Endothelial cell of umbilical vein (primary cell): ENCODE results near the gene RNASE8. TPM values are rescaled to one million over a fixed set of nuclear protein-coding genes. Genes with fewer than 3 reads are reported as not detected.

ENCODE experiments used
- BruUV-seq: library from RNA; stranded (reverse); fragments of 400-500 nt; replicated peaks from 2 replicates; lab custom pipeline; 2021; lab: Mats Ljungman, UMichigan
- CTCF ChIA-PET: fragments of 300-600, 350-600 bp; sonication (Branson Sonifier 250); formaldehyde crosslinking; loops from one replicate; lab custom pipeline; 2021; ENCODE audit warnings: antibody characterized with exemption, inconsistent platforms; lab: Charles Lee
- POLR2A ChIA-PET: fragments of 300-600, 350-600 bp; sonication (Branson Sonifier 250); formaldehyde crosslinking; loops from one replicate; lab custom pipeline; 2021; ENCODE audit warnings: antibody characterized with exemption, inconsistent platforms; lab: Charles Lee
- DNase-seq: peaks from one replicate; pipeline ENCODE4 v3.0.0-alpha.2; 2011; ENCODE audit warnings: low read depth, low spot score
- FAIRE-seq: peaks from 2 replicates; lab custom pipeline; 2011; peaks lifted over from hg19 to GRCh38; lab: Jason Lieb, UNC
- H2AFZ ChIP-seq: 2 replicates; pipeline ENCODE4 v1.6.0; 2012; ENCODE audit warnings: low read depth, low read length, control low read depth, inconsistent platforms
- H3K27ac ChIP-seq: 2 replicates; pipeline ENCODE4 v1.5.1; 2011; ENCODE audit warnings: low read depth, mild to moderate bottlenecking, control low read depth, low read length, moderate library complexity; ENCODE audit not compliant: insufficient read depth
- H3K27me3 ChIP-seq, 2 experiments: 2 replicates each; pipeline versions ENCODE4 v1.6.0 to v1.6.1; 2011; ENCODE audit warnings: low read length in 2 of 2, mixed read lengths in 1 of 2; ENCODE audit not compliant: control insufficient read depth in 2 of 2, insufficient read depth in 2 of 2
- H3K36me3 ChIP-seq, 2 experiments: 2 replicates in 1 of 2; 3 replicates in 1 of 2; pipeline ENCODE4 v1.5.1; 2011; ENCODE audit warnings: low read length in 2 of 2, mild to moderate bottlenecking in 1 of 2, moderate library complexity in 1 of 2; ENCODE audit not compliant: control insufficient read depth in 2 of 2, insufficient read depth in 2 of 2; ENCODE audit errors: extremely low read depth in 1 of 2
- H3K4me1 ChIP-seq: 3 replicates; pipeline ENCODE4 v1.5.1; 2011; ENCODE audit warnings: mild to moderate bottlenecking, low read length; ENCODE audit not compliant: control insufficient read depth, insufficient read depth; ENCODE audit errors: extremely low read depth
- H3K4me2 ChIP-seq: 2 replicates; pipeline ENCODE4 v1.6.1; 2011; ENCODE audit warnings: low read length, control low read depth, mixed read lengths; ENCODE audit not compliant: insufficient read depth
- H3K4me3 ChIP-seq, 3 experiments: fragments of 200-600 bp in 1 of 3; sonication (generic), shearing (Covaris generic) in 1 of 3; replicated peaks in 1 of 3; 2 replicates each; pipeline ENCODE4 v1.5.1; 2011 to 2016; ENCODE audit warnings: control low read depth in 3 of 3, low read length in 3 of 3, mild to moderate bottlenecking in 2 of 3, inconsistent platforms in 1 of 3, low read depth in 1 of 3, moderate library complexity in 1 of 3; ENCODE audit not compliant: insufficient read depth in 1 of 3
- H3K79me2 ChIP-seq: 2 replicates; pipeline ENCODE4 v1.6.0; 2012; ENCODE audit warnings: low read length, inconsistent platforms; ENCODE audit not compliant: control insufficient read depth, insufficient read depth
- H3K9ac ChIP-seq: replicated peaks from 2 replicates; pipeline ENCODE3; 2011; ENCODE audit warnings: low read length, control low read depth; ENCODE audit not compliant: insufficient read depth; ENCODE audit errors: extremely low read depth
- H3K9me1 ChIP-seq: replicated peaks from 3 replicates; pipeline ENCODE4 v1.6.0; 2011; ENCODE audit warnings: mild to moderate bottlenecking, low read length; ENCODE audit not compliant: control insufficient read depth, insufficient read depth; ENCODE audit errors: extremely low read depth
- H3K9me3 ChIP-seq: replicated peaks from 2 replicates; pipeline ENCODE4 v1.5.1; 2012; ENCODE audit warnings: low read length, inconsistent platforms; ENCODE audit not compliant: control insufficient read depth, insufficient read depth
- H4K20me1 ChIP-seq: replicated peaks from 2 replicates; pipeline ENCODE3; 2011; ENCODE audit warnings: mild to moderate bottlenecking, low read length; ENCODE audit not compliant: control insufficient read depth, insufficient read depth; ENCODE audit errors: extremely low read depth
- EZH2 ChIP-seq: IDR thresholded peaks from 2 replicates; pipeline ENCODE4 v1.6.1; 2012; ENCODE audit warnings: borderline replicate concordance, low read depth, mild to moderate bottlenecking, moderate library complexity, low read length, inconsistent platforms; ENCODE audit not compliant: severe bottlenecking
- FOS ChIP-seq: IDR thresholded peaks from 2 replicates; pipeline ENCODE4 v1.6.1; 2011; ENCODE audit warnings: mild to moderate bottlenecking, low read length, moderate library complexity, borderline replicate concordance; ENCODE audit not compliant: insufficient read depth
- GATA2 ChIP-seq: IDR thresholded peaks from 2 replicates; pipeline ENCODE4 v1.7.0; 2011; ENCODE audit warnings: low read depth, mild to moderate bottlenecking, moderate library complexity, mixed read lengths, low read length; ENCODE audit not compliant: insufficient read length, insufficient read depth
- JUN ChIP-seq: IDR thresholded peaks from 2 replicates; pipeline ENCODE4 v1.6.1; 2011; ENCODE audit warnings: borderline replicate concordance, low read depth; ENCODE audit not compliant: insufficient read length, insufficient read depth
- MYC ChIP-seq: IDR thresholded peaks from one replicate; pipeline ENCODE4 v1.6.1; 2011; ENCODE audit warnings: mild to moderate bottlenecking, low read depth, low read length
- POLR2A ChIP-seq: IDR thresholded peaks from 2 replicates; pipeline ENCODE4 v1.6.1; 2012; ENCODE audit warnings: low read depth, mild to moderate bottlenecking, control low read depth, low read length
- POLR2AphosphoS5 ChIP-seq: IDR thresholded peaks from 2 replicates; pipeline ENCODE4 v1.6.1; 2012; ENCODE audit warnings: low read depth, mild to moderate bottlenecking, control low read depth, low read length, moderate library complexity; ENCODE audit not compliant: insufficient read depth
- dilution Hi-C: fragments of 300-500 bp; cut with MboI; formaldehyde crosslinking; loops from one replicate; pipeline ENCODE4 v1.15.0; 2019; ENCODE audit warnings: low sequenced_read_pairs; ENCODE audit not compliant: extremely low pct_ligation_motif_present
- intact Hi-C: fragments of 100-400 bp; cut with micrococcal nuclease; formaldehyde crosslinking; loops from one replicate; pipeline ENCODE4 v1.10.0; 2022
- polyA plus RNA-seq, 4 experiments: library from polyadenylated mRNA; depleted of rRNA in 3 of 4; stranded (reverse) in 3 of 4; unstranded in 1 of 4; fragments of >200 nt; gene quantifications; 2 replicates each; pipeline versions ENCODE4 v1.2.1 to v1.2.3, GENCODE V29; 2011 to 2012; ENCODE audit warnings: missing spikeins in 1 of 4
- total RNA-seq: library from RNA; stranded (reverse); gene quantifications from 2 replicates; pipeline ENCODE4 v1.2.3, GENCODE V29; 2021
- TF ChIP-seq, protein P1 (sequence below), 2 donors: IDR thresholded peaks; 1 replicate in 1 of 2; 2 replicates in 1 of 2; pipeline ENCODE4 v1.5.1; 2011; ENCODE audit warnings: low read length in 2 of 2, mild to moderate bottlenecking in 2 of 2, moderate library complexity in 2 of 2, control low read depth in 1 of 2, inconsistent platforms in 1 of 2, low read depth in 1 of 2; ENCODE audit not compliant: insufficient read depth in 1 of 2; ENCODE audit errors: extremely low read depth in 1 of 2
- TF ChIP-seq, protein P2 (sequence below): IDR thresholded peaks from 2 replicates; pipeline ENCODE4 v1.6.1; 2011; ENCODE audit not compliant: insufficient read depth, insufficient read length

Gene RNASE8
- total and polyA plus RNA-seq, 2 donors (not counting 3 experiments of a cell fraction or from before 2014, with no cell fraction given): not detected

DNA sequence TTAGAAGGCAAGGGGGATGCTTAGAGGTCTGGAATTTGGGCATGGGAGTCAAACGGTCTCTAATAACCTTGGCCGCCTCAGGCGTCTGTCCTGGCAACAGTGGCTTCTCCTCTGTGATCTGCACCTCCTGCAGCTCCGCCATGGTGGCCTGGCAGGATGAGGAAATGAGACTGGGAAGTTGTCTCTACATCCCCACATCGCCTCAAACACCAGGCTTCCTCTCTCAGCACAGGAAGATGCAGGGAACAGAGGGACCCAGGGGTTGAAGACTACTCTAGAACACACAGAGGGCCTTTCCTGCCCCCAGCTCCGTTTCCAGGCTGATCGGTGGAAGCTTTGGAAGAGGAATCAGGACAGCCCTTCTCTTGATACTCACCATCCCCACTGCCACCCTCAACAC, 34.4 kb upstream of the RNASE8 start:
- Histone ChIP-seq H3K27me3 (peaks cover 45 to 59% of the 10 kb centered on the region in 2 experiments), H3K9me1 (no peaks in the 10 kb centered on the region), H3K79me2 (no peaks in the 10 kb centered on the region), H4K20me1 (no peaks in the 10 kb centered on the region), H3K4me1 (no peaks in the 10 kb centered on the region), H3K27ac (no peak overlapping the region), H3K9ac (no peak overlapping the region), H2AFZ (no peak overlapping the region), H3K9me3 (no peaks in the 10 kb centered on the region), H3K4me2 (no peak overlapping the region), H3K36me3 (no peaks in the 10 kb centered on the region), H3K4me3 (no peak overlapping the region)
- intact Hi-C loops: no loop called here
- ChIA-PET CTCF (interaction anchor here (2.5 kb wide), 1 partner anchor 8 kb away, joined by 28 read pairs; no protein-coding TSS in a partner anchor), POLR2A (no interaction called here)
- FAIRE-seq (no peak), DNase-seq (no peak)
- BruUV-seq: no TSS peak
- TF ChIP-seq, protein P1, sequence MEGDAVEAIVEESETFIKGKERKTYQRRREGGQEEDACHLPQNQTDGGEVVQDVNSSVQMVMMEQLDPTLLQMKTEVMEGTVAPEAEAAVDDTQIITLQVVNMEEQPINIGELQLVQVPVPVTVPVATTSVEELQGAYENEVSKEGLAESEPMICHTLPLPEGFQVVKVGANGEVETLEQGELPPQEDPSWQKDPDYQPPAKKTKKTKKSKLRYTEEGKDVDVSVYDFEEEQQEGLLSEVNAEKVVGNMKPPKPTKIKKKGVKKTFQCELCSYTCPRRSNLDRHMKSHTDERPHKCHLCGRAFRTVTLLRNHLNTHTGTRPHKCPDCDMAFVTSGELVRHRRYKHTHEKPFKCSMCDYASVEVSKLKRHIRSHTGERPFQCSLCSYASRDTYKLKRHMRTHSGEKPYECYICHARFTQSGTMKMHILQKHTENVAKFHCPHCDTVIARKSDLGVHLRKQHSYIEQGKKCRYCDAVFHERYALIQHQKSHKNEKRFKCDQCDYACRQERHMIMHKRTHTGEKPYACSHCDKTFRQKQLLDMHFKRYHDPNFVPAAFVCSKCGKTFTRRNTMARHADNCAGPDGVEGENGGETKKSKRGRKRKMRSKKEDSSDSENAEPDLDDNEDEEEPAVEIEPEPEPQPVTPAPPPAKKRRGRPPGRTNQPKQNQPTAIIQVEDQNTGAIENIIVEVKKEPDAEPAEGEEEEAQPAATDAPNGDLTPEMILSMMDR (IDR thresholded peaks at IDR 0.05; ENCODE audit: extremely low read depth in 1 of 2, insufficient read depth in 1 of 2, low read depth in 1 of 2, low read length in 2 of 2): no peak
- no peak for TF ChIP-seq MYC
- dilution Hi-C loops: no loop called here

DNA sequence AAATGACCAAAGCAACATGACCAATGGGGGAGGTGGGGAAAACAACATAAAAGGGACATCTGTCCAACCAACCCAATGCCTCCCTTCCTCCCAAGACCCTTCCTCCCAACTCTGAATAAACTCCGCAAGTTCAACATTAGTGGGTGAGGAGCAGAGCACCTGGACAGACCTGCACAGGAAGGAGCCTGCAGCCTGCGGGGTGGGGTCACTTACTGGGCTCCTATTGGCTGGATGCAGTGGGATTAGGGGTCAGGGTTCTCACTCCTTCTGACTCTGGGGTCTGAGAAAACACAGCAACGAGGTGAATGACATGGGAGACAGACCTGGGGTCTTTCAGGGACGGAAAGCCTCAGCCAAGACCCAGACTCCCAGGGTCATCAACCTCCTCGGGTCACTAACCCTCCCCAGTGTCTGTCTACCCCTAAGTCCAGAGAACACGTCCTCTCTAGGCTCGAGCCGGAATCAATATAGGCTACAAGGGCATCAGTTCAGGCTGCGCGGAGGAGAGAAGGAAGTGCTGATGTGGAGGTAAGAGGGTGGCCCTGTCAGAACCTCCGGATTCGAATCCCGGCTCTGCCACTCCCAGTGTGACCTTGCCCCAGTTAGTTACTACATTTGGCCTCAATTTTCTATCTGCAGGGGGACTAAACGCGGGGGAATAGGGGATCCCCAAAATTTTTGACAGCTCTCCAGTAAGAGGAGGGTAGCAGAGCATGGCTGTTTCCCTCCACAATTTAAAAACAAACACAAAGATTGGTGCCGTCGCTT, 33.6 kb upstream of the RNASE8 start:
- no peaks in the 10 kb centered on the region for H3K36me3 ChIP-seq
- H3K9ac ChIP-seq: no peak overlapping the region
- ChIA-PET POLR2A (no interaction called here), CTCF (interaction anchor here (2.5 kb wide), 1 partner anchor 9 kb away, joined by 28 read pairs; no protein-coding TSS in a partner anchor)
- H3K27me3 ChIP-seq: peaks cover 45 to 59% of the 10 kb centered on the region in 2 experiments
- no peaks in the 10 kb centered on the region for H3K9me3 ChIP-seq
- DNase-seq (no peak), FAIRE-seq (no peak)
- H3K4me2 ChIP-seq: no peak overlapping the region
- no peaks in the 10 kb centered on the region for H3K4me1 ChIP-seq
- no peaks in the 10 kb centered on the region for H3K79me2 ChIP-seq
- H2AFZ ChIP-seq: no peak overlapping the region
- intact Hi-C loops (no loop called here), dilution Hi-C loops (no loop called here)
- no peak overlapping the region for H3K4me3 ChIP-seq
- no peaks in the 10 kb centered on the region for H3K9me1 ChIP-seq
- TF ChIP-seq, protein P1 (IDR thresholded peaks at IDR 0.05; ENCODE audit: extremely low read depth in 1 of 2, insufficient read depth in 1 of 2, low read depth in 1 of 2, low read length in 2 of 2): no peak
- no peak for TF ChIP-seq POLR2AphosphoS5
- TF ChIP-seq GATA2: no peak
- TF ChIP-seq EZH2: no peak
- TF ChIP-seq, protein P2, sequence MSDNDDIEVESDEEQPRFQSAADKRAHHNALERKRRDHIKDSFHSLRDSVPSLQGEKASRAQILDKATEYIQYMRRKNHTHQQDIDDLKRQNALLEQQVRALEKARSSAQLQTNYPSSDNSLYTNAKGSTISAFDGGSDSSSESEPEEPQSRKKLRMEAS: no peak
- no peak for TF ChIP-seq FOS
- TF ChIP-seq POLR2A: no peak
- no peak for TF ChIP-seq JUN
- no peak overlapping the region for H3K27ac ChIP-seq
- no TSS peak for BruUV-seq
- no peaks in the 10 kb centered on the region for H4K20me1 ChIP-seq
